K562 (cell line): ENCODE measurements around the gene WNK1. TPM values are rescaled to one million over a fixed set of nuclear protein-coding genes. Genes with fewer than 3 reads are reported as not detected.

Source experiments
- ATAC-seq: fragments of 200-7000 bp; cut with Tn5 transposase; 3 replicates; pipeline ENCODE4 v1.9.1; 2020; ENCODE audit warnings: moderate library complexity
- BruUV-seq: library from RNA; stranded (reverse); fragments of 400-500 nt; replicated peaks from 2 replicates; lab custom pipeline; 2021; lab: Mats Ljungman, UMichigan
- CTCF ChIA-PET: fragments of 300-600 bp; formaldehyde crosslinking; extraction: SDS; loops from one replicate; lab custom pipeline; 2021; ENCODE audit warnings: low intra/inter-chr PET ratio; lab: Yijun Ruan, JAX
- POLR2A ChIA-PET: fragments of 300-600, 350-650 bp; sonication (Branson Sonifier 250); formaldehyde crosslinking; extraction: SDS; loops from one replicate; lab custom pipeline; 2021; ENCODE audit warnings: antibody characterized with exemption, inconsistent platforms; lab: Yijun Ruan, JAX
- DNase-seq, 4 experiments: peaks; one replicate each; pipeline versions ENCODE4 v3.0.0 to v3.0.0-alpha.2; 2011 to 2018; ENCODE audit warnings: low spot score in 3 of 4, mixed read lengths in 3 of 4; ENCODE audit errors: extremely low read depth in 1 of 4
- FAIRE-seq: peaks from 2 replicates; lab custom pipeline; 2011; peaks lifted over from hg19 to GRCh38; lab: Jason Lieb, UNC
- H2AFZ ChIP-seq: 2 replicates; pipeline ENCODE4 v1.6.0; 2011; ENCODE audit warnings: low read depth, low read length, control low read depth, inconsistent platforms
- H3K27ac ChIP-seq: fragments of 200-600 bp; 3 replicates; pipeline ENCODE4 v1.8.0; 2011; ENCODE audit warnings: low read depth, mild to moderate bottlenecking, control low read depth, inconsistent platforms, low read length, moderate library complexity, mixed read lengths; ENCODE audit errors: extremely low read depth
- H3K27me3 ChIP-seq, 2 experiments: fragments of 300-600 bp in 1 of 2; 2 replicates in 1 of 2; 3 replicates in 1 of 2; pipeline versions ENCODE4 v1.6.0 to v1.8.0; 2011; ENCODE audit warnings: inconsistent platforms in 2 of 2, low read length in 2 of 2, mild to moderate bottlenecking in 1 of 2, mixed read lengths in 1 of 2, moderate library complexity in 1 of 2; ENCODE audit not compliant: control insufficient read depth in 2 of 2, insufficient read depth in 2 of 2
- H3K36me3 ChIP-seq: fragments of 300-600 bp; 3 replicates; pipeline ENCODE4 v1.8.0; 2011; ENCODE audit warnings: mild to moderate bottlenecking, low read length, inconsistent platforms; ENCODE audit not compliant: control insufficient read depth, insufficient read depth
- H3K4me1 ChIP-seq, 2 experiments: fragments of 200-600 bp in 1 of 2; replicated peaks in 1 of 2; 2 replicates in 1 of 2; 3 replicates in 1 of 2; pipeline versions ENCODE4 v1.5.1 to v1.8.0; 2011; ENCODE audit warnings: inconsistent platforms in 2 of 2, low read length in 2 of 2, mild to moderate bottlenecking in 1 of 2, mixed read lengths in 1 of 2, moderate library complexity in 1 of 2; ENCODE audit not compliant: control insufficient read depth in 2 of 2, insufficient read depth in 2 of 2
- H3K4me2 ChIP-seq: 2 replicates; pipeline ENCODE4 v1.6.1; 2011; ENCODE audit warnings: low read length, control low read depth, inconsistent platforms, mixed read lengths; ENCODE audit not compliant: insufficient read depth
- H3K4me3 ChIP-seq: fragments of 200-600 bp; sonication (generic), shearing (Covaris generic); 2 replicates; pipeline ENCODE4 v1.5.1; 2016; ENCODE audit warnings: control low read depth, inconsistent platforms
- H3K79me2 ChIP-seq: fragments of 200-600 bp; 3 replicates; pipeline ENCODE4 v1.8.0; 2011; ENCODE audit warnings: low read length, inconsistent platforms; ENCODE audit not compliant: control insufficient read depth, insufficient read depth
- H3K9ac ChIP-seq, 2 experiments: 2 replicates each; pipeline versions ENCODE4 v1.6.0 to v1.6.1; 2011; ENCODE audit warnings: low read depth in 2 of 2, low read length in 2 of 2, control low read depth in 1 of 2, inconsistent platforms in 1 of 2, mild to moderate bottlenecking in 1 of 2, mixed read lengths in 1 of 2; ENCODE audit not compliant: insufficient read depth in 1 of 2
- H3K9me1 ChIP-seq: one replicate; pipeline ENCODE4 v1.6.0; 2011; ENCODE audit warnings: inconsistent platforms, mild to moderate bottlenecking, low read length, moderate library complexity; ENCODE audit not compliant: control insufficient read depth, insufficient read depth
- H3K9me3 ChIP-seq: replicated peaks from 2 replicates; pipeline ENCODE4 v1.5.1; 2011; ENCODE audit warnings: low read depth, low read length, inconsistent platforms; ENCODE audit not compliant: control insufficient read depth, insufficient read depth
- H4K20me1 ChIP-seq: replicated peaks from 2 replicates; pipeline ENCODE4 v1.6.1; 2011; ENCODE audit warnings: low read length, inconsistent platforms, mixed read lengths; ENCODE audit not compliant: control insufficient read depth, insufficient read depth
- EWSR1 ChIP-seq: fragments of 450-650 bp; IDR thresholded peaks from 2 replicates; pipeline ENCODE4 v1.6.1; 2018; ENCODE audit warnings: borderline replicate concordance, mild to moderate bottlenecking, low read depth, moderate library complexity; ENCODE audit not compliant: partially characterized antibody
- KLF13 ChIP-seq: fragments of 450-650 bp; IDR thresholded peaks from 2 replicates; pipeline ENCODE4 v1.6.1; 2016; ENCODE audit warnings: missing genetic modification characterization, low read depth, mild to moderate bottlenecking, missing compliant biosample characterization, moderate library complexity, borderline replicate concordance
- MTA2 ChIP-seq: fragments of 450-650 bp; IDR thresholded peaks from 2 replicates; pipeline ENCODE4 v1.6.1; 2016; ENCODE audit warnings: low read depth
- RFX5 ChIP-seq: IDR thresholded peaks from 2 replicates; pipeline ENCODE4 v1.6.1; 2011; ENCODE audit warnings: low read depth, mild to moderate bottlenecking, improper control_type of control experiment, low read length
- U2AF1 ChIP-seq: fragments of 200-400 bp; formaldehyde crosslinking; optimal IDR thresholded peaks from 2 replicates; pipeline ENCODE3; 2017; ENCODE audit warnings: mild to moderate bottlenecking, low read depth, low read length, moderate library complexity
- ZNF589 ChIP-seq: fragments of 200-800 bp; sonication (Bioruptor generic); IDR thresholded peaks from 2 replicates; pipeline ENCODE4 v1.6.1; 2016; ENCODE audit warnings: low read depth, missing genetic modification characterization, missing compliant biosample characterization
- WGBS: fragments of 100-300 bp; shearing (Covaris generic); methylation state at CpG from one replicate; pipeline ENCODE4 v1.1.6; 2016; ENCODE audit warnings: low coverage, mixed read lengths; ENCODE audit not compliant: insufficient coverage; ENCODE audit errors: missing lambda C conversion rate; 5-methylcytosine and 5-hydroxymethylcytosine counted together
- in situ Hi-C: fragments of 300-500 bp; cut with MboI; formaldehyde crosslinking; loops from 4 replicates; pipeline ENCODE4 v1.15.0; 2018; ENCODE audit warnings: inconsistent platforms, mixed read lengths
- intact Hi-C: fragments of 100-400 bp; cut with micrococcal nuclease; formaldehyde crosslinking; loops from 2 replicates; pipeline ENCODE4 v1.14.2; 2022
- polyA plus RNA-seq, 8 experiments: library from polyadenylated mRNA; depleted of rRNA in 4 of 8; stranded (reverse) in 5 of 8; unstranded in 3 of 8; fragments of >200 nt; fragmentation: Nextera tagmentation in 2 of 8; fragmentation: Illumina TruSeq in 1 of 8; extraction: Ambion mirVana in 2 of 8; extraction: Trizol in 1 of 8; gene quantifications; 2 replicates each; pipeline versions ENCODE4 v1.2.1 to v1.2.3, GENCODE V29; 2011 to 2014; ENCODE audit warnings: inconsistent platforms in 1 of 8, missing spikeins in 1 of 8
- total RNA-seq, 7 experiments: library from RNA; depleted of rRNA in 6 of 7; stranded (reverse); fragments of >200 nt in 6 of 7; fragmentation: Illumina TruSeq in 2 of 7; extraction: Trizol in 2 of 7; gene quantifications; 2 replicates each; pipeline versions ENCODE4 v1.2.1 to v1.2.3, GENCODE V29; 2011 to 2021; ENCODE audit warnings: low replicate concordance in 1 of 7
- TF ChIP-seq, protein P1 (sequence below): sonication (generic); IDR thresholded peaks from 2 replicates; pipeline ENCODE4 v1.6.1; 2016
- TF ChIP-seq, protein P2 (sequence below): fragments of 150-350 bp; conservative IDR thresholded peaks from 2 replicates; pipeline ENCODE4 v1.6.1; 2014; ENCODE audit warnings: low read length

The WNK1 gene
- total and polyA plus RNA-seq, 9 of the 15 experiments (the other 6 are each of a cell fraction or from before 2014, with no cell fraction given): 4.3 to 73.9 (median 31.0) TPM

GRCh38 chr12:761256-761655, 8.9 kb downstream of the WNK1 start:
- intact Hi-C loops: no loop called here
- ChIA-PET POLR2A (interaction anchor here (0.9 kb wide), 2 partner anchors 15 to 175 kb away, joined by 3 to 4 read pairs; no protein-coding TSS in a partner anchor), CTCF (no interaction called here)
- no TSS peak for BruUV-seq
- Histone ChIP-seq H3K9ac (no peak overlapping the region), H3K4me1 (peaks cover 0 to 9% of the 10 kb centered on the region in 2 experiments; a peak in 4 of 5 replicates), H4K20me1 (no peaks in the 10 kb centered on the region), H3K79me2 (peaks cover 98% of the 10 kb centered on the region), H3K4me3 (no peak overlapping the region), H3K9me3 (no peaks in the 10 kb centered on the region), H3K36me3 (peaks cover 27% of the 10 kb centered on the region; the same call in 2 of the 3 replicates), H2AFZ (no peak overlapping the region), H3K27ac (no peak overlapping the region), H3K9me1 (no peaks in the 10 kb centered on the region), H3K4me2 (no peak overlapping the region), H3K27me3 (no peaks in the 10 kb centered on the region)
- FAIRE-seq: no peak
- 64% methylated on average over 1 of the region's 1 CpG for WGBS
- TF ChIP-seq MTA2: no peak
- TF ChIP-seq ZNF589: no peak
- TF ChIP-seq EWSR1: no peak
- TF ChIP-seq, protein P1, sequence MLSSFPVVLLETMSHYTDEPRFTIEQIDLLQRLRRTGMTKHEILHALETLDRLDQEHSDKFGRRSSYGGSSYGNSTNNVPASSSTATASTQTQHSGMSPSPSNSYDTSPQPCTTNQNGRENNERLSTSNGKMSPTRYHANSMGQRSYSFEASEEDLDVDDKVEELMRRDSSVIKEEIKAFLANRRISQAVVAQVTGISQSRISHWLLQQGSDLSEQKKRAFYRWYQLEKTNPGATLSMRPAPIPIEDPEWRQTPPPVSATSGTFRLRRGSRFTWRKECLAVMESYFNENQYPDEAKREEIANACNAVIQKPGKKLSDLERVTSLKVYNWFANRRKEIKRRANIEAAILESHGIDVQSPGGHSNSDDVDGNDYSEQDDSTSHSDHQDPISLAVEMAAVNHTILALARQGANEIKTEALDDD: no peak
- no peak for TF ChIP-seq RFX5
- TF ChIP-seq, protein P2, sequence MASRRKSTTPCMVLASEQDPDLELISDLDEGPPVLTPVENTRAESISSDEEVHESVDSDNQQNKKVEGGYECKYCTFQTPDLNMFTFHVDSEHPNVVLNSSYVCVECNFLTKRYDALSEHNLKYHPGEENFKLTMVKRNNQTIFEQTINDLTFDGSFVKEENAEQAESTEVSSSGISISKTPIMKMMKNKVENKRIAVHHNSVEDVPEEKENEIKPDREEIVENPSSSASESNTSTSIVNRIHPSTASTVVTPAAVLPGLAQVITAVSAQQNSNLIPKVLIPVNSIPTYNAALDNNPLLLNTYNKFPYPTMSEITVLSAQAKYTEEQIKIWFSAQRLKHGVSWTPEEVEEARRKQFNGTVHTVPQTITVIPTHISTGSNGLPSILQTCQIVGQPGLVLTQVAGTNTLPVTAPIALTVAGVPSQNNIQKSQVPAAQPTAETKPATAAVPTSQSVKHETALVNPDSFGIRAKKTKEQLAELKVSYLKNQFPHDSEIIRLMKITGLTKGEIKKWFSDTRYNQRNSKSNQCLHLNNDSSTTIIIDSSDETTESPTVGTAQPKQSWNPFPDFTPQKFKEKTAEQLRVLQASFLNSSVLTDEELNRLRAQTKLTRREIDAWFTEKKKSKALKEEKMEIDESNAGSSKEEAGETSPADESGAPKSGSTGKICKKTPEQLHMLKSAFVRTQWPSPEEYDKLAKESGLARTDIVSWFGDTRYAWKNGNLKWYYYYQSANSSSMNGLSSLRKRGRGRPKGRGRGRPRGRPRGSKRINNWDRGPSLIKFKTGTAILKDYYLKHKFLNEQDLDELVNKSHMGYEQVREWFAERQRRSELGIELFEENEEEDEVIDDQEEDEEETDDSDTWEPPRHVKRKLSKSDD: no peak
- TF ChIP-seq U2AF1: no peak
- no peak for TF ChIP-seq KLF13
- DNase-seq: no peak
- ATAC-seq: no peak
- in situ Hi-C loops: no loop called here
